HepG2 (cell line): ENCODE results near the gene SLC35B2. TPM values are rescaled to one million over a fixed set of nuclear protein-coding genes. Genes with fewer than 3 reads are reported as not detected.

Source experiments
- NR1H2 ChIP-seq: sonication (generic); formaldehyde crosslinking; IDR thresholded peaks from 2 replicates; pipeline ENCODE4 v1.8.1; 2022; ENCODE audit warnings: low read depth, missing genetic modification reagents, borderline replicate concordance
- SMC3 ChIP-seq: IDR thresholded peaks from 2 replicates; pipeline ENCODE4 v1.6.1; 2011; ENCODE audit warnings: low read length, improper control_type of control experiment
- TOPORS ChIP-seq: sonication (generic); formaldehyde crosslinking; IDR thresholded peaks from 2 replicates; pipeline ENCODE4 v1.8.0; 2023; ENCODE audit warnings: mild to moderate bottlenecking, missing genetic modification reagents
- ZNF234 ChIP-seq: sonication (generic); formaldehyde crosslinking; conservative IDR thresholded peaks from 2 replicates; pipeline ENCODE4 v1.5.1; 2020; ENCODE audit warnings: mild to moderate bottlenecking, missing genetic modification reagents
- ZNF256 ChIP-seq: sonication (generic); formaldehyde crosslinking; conservative IDR thresholded peaks from 2 replicates; pipeline ENCODE4 v1.4.0; 2020; ENCODE audit warnings: missing genetic modification reagents
- ZNF333 ChIP-seq: sonication (generic); formaldehyde crosslinking; IDR thresholded peaks from 2 replicates; pipeline ENCODE4 v1.4.0; 2020; ENCODE audit warnings: mild to moderate bottlenecking, missing genetic modification reagents, borderline replicate concordance
- ZNF569 ChIP-seq: sonication (generic); formaldehyde crosslinking; IDR thresholded peaks from 2 replicates; pipeline ENCODE4 v1.5.0; 2020; ENCODE audit warnings: mild to moderate bottlenecking, missing genetic modification reagents, moderate library complexity, borderline replicate concordance
- ZNF709 ChIP-seq: sonication (generic); formaldehyde crosslinking; IDR thresholded peaks from 2 replicates; pipeline ENCODE4 v1.5.0; 2020; ENCODE audit warnings: mild to moderate bottlenecking, missing genetic modification reagents
- polyA plus RNA-seq, 8 experiments: library from polyadenylated mRNA; depleted of rRNA in 3 of 8; stranded (reverse) in 7 of 8; unstranded in 1 of 8; fragments of >200 nt; fragmentation: Illumina TruSeq in 4 of 8; extraction: Trizol in 4 of 8; gene quantifications; 2 replicates each; pipeline versions ENCODE4 v1.2.1 to v1.2.3, GENCODE V29; 2011 to 2016; ENCODE audit warnings: low read depth in 4 of 8, missing spikeins in 1 of 8, mixed read lengths in 1 of 8; ENCODE audit not compliant: insufficient read depth in 1 of 8
- total RNA-seq, 5 experiments: library from RNA; depleted of rRNA; stranded (reverse); fragments of >200 nt; fragmentation: Illumina TruSeq; extraction: Trizol; gene quantifications; 2 replicates each; pipeline ENCODE4 v1.2.3, GENCODE V29; 2016; ENCODE audit warnings: low read depth in 1 of 5
- TF ChIP-seq, protein P1 (sequence below): IDR thresholded peaks from 2 replicates; pipeline ENCODE4 v1.6.1; 2012; ENCODE audit warnings: inconsistent platforms
- TF ChIP-seq, protein P2 (sequence below): sonication (generic); formaldehyde crosslinking; IDR thresholded peaks from 2 replicates; pipeline ENCODE4 v1.8.0; 2022; ENCODE audit warnings: missing genetic modification reagents, mild to moderate bottlenecking, moderate library complexity, borderline replicate concordance
- TF ChIP-seq, protein P3 (sequence below): sonication (generic); formaldehyde crosslinking; conservative IDR thresholded peaks from 2 replicates; pipeline ENCODE4 v1.4.0; 2020; ENCODE audit warnings: mild to moderate bottlenecking, missing genetic modification reagents, moderate library complexity
- TF ChIP-seq, protein P4 (sequence below): sonication (generic); formaldehyde crosslinking; IDR thresholded peaks from one replicate; pipeline ENCODE4 v1.5.1; 2020; ENCODE audit warnings: mild to moderate bottlenecking, missing genetic modification reagents; ENCODE audit errors: not compliant biosample characterization

Gene SLC35B2
- total and polyA plus RNA-seq, 2 of the 13 experiments (the other 11 are each of a cell fraction or from before 2014, with no cell fraction given): 61.1 to 148 TPM

DNA sequence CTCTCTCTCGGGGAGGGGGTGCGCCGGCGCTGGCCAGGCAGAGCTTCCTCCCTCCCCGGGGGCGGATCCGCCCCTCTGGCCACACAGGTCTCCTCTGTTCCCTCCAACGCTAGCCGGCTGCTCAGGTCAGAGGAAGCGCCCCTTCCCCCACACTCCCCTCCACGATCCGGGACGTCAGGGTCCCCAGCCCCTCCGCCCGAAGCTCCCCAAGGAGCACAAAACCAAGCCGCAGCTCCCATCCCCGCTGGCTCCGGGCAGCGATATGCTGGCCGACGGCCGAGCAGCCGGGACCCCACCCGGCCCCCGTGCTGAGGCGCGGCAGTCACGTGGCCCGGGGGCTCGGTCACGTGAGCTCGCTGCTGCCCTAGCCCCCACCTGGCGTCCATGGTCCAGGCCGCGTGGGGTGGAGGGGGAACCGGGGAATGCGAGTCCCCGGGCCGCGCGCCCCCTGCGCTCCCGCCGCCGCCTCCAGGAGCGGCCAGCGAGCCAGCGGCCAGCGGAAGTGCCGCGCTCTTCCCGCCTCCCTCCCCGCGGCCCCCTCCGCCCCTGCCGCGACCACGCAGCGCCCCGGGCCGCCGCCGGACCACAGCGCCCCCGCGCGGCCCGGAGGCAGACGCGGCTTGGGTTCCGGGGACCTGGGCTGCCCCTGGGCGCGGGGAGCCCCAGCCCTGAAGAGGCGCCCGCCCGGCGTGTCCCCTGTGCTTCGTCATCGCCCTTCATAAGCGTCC, at the start of gene SLC35B2 (continued):
- TF ChIP-seq ZNF333 (CRISPR knock-in tag) (0 out of 2 replicates have a peak, but pooled peaks have one; percentile 13), ZNF569 (CRISPR knock-in tag) (no peak), ZNF234 (CRISPR knock-in tag) (peak; percentile 98), ZNF256 (no peak), SMC3 (no peak), ZNF709 (CRISPR knock-in tag) (peak; percentile 91; the same call in 1 of the 2 replicates), NR1H2 (CRISPR knock-in tag) (no peak), TOPORS (CRISPR knock-in tag) (peak; percentile 95)
- TF ChIP-seq, protein P1, sequence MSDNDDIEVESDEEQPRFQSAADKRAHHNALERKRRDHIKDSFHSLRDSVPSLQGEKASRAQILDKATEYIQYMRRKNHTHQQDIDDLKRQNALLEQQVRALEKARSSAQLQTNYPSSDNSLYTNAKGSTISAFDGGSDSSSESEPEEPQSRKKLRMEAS: peak; percentile 95
- TF ChIP-seq, protein P2, sequence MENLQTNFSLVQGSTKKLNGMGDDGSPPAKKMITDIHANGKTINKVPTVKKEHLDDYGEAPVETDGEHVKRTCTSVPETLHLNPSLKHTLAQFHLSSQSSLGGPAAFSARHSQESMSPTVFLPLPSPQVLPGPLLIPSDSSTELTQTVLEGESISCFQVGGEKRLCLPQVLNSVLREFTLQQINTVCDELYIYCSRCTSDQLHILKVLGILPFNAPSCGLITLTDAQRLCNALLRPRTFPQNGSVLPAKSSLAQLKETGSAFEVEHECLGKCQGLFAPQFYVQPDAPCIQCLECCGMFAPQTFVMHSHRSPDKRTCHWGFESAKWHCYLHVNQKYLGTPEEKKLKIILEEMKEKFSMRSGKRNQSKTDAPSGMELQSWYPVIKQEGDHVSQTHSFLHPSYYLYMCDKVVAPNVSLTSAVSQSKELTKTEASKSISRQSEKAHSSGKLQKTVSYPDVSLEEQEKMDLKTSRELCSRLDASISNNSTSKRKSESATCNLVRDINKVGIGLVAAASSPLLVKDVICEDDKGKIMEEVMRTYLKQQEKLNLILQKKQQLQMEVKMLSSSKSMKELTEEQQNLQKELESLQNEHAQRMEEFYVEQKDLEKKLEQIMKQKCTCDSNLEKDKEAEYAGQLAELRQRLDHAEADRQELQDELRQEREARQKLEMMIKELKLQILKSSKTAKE (CRISPR knock-in tag): peak; percentile 62; the same call in 1 of the 2 replicates
- TF ChIP-seq, protein P3, sequence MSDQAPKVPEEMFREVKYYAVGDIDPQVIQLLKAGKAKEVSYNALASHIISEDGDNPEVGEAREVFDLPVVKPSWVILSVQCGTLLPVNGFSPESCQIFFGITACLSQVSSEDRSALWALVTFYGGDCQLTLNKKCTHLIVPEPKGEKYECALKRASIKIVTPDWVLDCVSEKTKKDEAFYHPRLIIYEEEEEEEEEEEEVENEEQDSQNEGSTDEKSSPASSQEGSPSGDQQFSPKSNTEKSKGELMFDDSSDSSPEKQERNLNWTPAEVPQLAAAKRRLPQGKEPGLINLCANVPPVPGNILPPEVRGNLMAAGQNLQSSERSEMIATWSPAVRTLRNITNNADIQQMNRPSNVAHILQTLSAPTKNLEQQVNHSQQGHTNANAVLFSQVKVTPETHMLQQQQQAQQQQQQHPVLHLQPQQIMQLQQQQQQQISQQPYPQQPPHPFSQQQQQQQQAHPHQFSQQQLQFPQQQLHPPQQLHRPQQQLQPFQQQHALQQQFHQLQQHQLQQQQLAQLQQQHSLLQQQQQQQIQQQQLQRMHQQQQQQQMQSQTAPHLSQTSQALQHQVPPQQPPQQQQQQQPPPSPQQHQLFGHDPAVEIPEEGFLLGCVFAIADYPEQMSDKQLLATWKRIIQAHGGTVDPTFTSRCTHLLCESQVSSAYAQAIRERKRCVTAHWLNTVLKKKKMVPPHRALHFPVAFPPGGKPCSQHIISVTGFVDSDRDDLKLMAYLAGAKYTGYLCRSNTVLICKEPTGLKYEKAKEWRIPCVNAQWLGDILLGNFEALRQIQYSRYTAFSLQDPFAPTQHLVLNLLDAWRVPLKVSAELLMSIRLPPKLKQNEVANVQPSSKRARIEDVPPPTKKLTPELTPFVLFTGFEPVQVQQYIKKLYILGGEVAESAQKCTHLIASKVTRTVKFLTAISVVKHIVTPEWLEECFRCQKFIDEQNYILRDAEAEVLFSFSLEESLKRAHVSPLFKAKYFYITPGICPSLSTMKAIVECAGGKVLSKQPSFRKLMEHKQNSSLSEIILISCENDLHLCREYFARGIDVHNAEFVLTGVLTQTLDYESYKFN (CRISPR knock-in tag): peak; percentile 72
- TF ChIP-seq, protein P4, sequence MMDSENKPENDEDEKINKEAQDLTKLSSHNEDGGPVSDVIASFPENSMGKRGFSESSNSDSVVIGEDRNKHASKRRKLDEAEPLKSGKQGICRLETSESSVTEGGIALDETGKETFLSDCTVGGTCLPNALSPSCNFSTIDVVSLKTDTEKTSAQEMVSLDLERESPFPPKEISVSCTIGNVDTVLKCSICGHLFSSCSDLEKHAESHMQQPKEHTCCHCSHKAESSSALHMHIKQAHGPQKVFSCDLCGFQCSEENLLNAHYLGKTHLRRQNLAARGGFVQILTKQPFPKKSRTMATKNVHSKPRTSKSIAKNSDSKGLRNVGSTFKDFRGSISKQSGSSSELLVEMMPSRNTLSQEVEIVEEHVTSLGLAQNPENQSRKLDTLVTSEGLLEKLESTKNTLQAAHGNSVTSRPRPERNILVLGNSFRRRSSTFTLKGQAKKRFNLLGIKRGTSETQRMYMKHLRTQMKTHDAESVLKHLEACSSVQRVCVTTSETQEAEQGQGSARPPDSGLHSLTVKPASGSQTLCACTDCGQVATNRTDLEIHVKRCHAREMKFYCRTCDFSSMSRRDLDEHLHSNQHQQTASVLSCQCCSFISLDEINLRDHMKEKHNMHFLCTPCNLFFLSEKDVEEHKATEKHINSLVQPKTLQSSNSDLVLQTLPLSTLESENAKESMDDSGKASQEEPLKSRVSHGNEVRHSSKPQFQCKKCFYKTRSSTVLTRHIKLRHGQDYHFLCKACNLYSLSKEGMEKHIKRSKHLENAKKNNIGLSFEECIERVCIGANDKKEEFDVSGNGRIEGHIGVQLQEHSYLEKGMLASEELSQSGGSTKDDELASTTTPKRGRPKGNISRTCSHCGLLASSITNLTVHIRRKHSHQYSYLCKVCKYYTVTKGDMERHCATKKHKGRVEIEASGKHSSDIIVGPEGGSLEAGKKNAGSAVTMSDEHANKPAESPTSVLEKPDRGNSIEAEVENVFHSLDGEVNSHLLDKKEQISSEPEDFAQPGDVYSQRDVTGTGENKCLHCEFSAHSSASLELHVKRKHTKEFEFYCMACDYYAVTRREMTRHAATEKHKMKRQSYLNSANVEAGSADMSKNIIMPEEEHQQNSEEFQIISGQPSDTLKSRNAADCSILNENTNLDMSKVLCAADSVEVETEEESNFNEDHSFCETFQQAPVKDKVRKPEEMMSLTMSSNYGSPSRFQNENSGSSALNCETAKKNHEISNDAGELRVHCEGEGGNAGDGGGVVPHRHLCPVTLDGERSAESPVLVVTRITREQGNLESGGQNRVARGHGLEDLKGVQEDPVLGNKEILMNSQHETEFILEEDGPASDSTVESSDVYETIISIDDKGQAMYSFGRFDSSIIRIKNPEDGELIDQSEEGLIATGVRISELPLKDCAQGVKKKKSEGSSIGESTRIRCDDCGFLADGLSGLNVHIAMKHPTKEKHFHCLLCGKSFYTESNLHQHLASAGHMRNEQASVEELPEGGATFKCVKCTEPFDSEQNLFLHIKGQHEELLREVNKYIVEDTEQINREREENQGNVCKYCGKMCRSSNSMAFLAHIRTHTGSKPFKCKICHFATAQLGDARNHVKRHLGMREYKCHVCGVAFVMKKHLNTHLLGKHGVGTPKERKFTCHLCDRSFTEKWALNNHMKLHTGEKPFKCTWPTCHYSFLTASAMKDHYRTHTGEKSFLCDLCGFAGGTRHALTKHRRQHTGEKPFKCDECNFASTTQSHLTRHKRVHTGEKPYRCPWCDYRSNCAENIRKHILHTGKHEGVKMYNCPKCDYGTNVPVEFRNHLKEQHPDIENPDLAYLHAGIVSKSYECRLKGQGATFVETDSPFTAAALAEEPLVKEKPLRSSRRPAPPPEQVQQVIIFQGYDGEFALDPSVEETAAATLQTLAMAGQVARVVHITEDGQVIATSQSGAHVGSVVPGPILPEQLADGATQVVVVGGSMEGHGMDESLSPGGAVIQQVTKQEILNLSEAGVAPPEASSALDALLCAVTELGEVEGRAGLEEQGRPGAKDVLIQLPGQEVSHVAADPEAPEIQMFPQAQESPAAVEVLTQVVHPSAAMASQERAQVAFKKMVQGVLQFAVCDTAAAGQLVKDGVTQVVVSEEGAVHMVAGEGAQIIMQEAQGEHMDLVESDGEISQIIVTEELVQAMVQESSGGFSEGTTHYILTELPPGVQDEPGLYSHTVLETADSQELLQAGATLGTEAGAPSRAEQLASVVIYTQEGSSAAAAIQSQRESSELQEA: no peak
